ENCODE data around the gene RNF2.

DNA sequence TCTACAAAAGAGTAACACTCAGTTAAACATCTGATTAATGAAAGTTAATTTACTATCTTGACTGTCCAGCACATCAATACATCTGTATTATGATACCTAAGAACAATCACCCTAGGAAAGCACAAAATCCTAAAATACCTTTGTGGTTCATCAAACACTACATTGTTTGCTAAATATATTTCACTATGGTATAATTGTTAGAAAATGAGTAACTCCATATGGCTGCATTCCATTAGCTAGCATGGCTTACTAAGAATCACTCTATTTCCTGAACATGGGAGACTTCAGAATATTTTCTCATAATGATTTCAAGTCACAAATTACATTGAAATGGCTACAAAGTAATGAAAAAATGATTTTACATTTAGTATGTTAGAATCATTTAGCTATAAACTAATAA, 98.9 kb downstream of the RNF2 start:
- TF ChIP-seq POLR2A (IDR thresholded peaks at IDR 0.05; ENCODE audit: low read length) = no peak
- no peak for TF ChIP-seq GATA1 (IDR thresholded peaks at IDR 0.05; ENCODE audit: low read depth, low read length)

Measured in erythroblast (primary cell).